Endothelial cell of umbilical vein (primary cell): ENCODE measurements around the gene MDH1. TPM values are rescaled to one million over a fixed set of nuclear protein-coding genes. Genes with fewer than 3 reads are reported as not detected.
A peak's percentile ranks its signal among the peaks of the same experiment; 100 is the strongest.

ENCODE experiments used
- BruUV-seq: library from RNA; stranded (reverse); fragments of 400-500 nt; replicated peaks from 2 replicates; lab custom pipeline; 2021; lab: Mats Ljungman, UMichigan
- CTCF ChIA-PET: fragments of 300-600, 350-600 bp; sonication (Branson Sonifier 250); formaldehyde crosslinking; loops from one replicate; lab custom pipeline; 2021; ENCODE audit warnings: antibody characterized with exemption, inconsistent platforms; lab: Charles Lee
- POLR2A ChIA-PET: fragments of 300-600, 350-600 bp; sonication (Branson Sonifier 250); formaldehyde crosslinking; loops from one replicate; lab custom pipeline; 2021; ENCODE audit warnings: antibody characterized with exemption, inconsistent platforms; lab: Charles Lee
- DNase-seq: peaks from one replicate; pipeline ENCODE4 v3.0.0-alpha.2; 2011; ENCODE audit warnings: low read depth, low spot score
- FAIRE-seq: peaks from 2 replicates; lab custom pipeline; 2011; peaks lifted over from hg19 to GRCh38; lab: Jason Lieb, UNC
- H2AFZ ChIP-seq: 2 replicates; pipeline ENCODE4 v1.6.0; 2012; ENCODE audit warnings: low read depth, low read length, control low read depth, inconsistent platforms
- H3K27ac ChIP-seq: 2 replicates; pipeline ENCODE4 v1.5.1; 2011; ENCODE audit warnings: low read depth, mild to moderate bottlenecking, control low read depth, low read length, moderate library complexity; ENCODE audit not compliant: insufficient read depth
- H3K27me3 ChIP-seq, 2 experiments: 2 replicates each; pipeline versions ENCODE4 v1.6.0 to v1.6.1; 2011; ENCODE audit warnings: low read length in 2 of 2, mixed read lengths in 1 of 2; ENCODE audit not compliant: control insufficient read depth in 2 of 2, insufficient read depth in 2 of 2
- H3K36me3 ChIP-seq, 2 experiments: 2 replicates in 1 of 2; 3 replicates in 1 of 2; pipeline ENCODE4 v1.5.1; 2011; ENCODE audit warnings: low read length in 2 of 2, mild to moderate bottlenecking in 1 of 2, moderate library complexity in 1 of 2; ENCODE audit not compliant: control insufficient read depth in 2 of 2, insufficient read depth in 2 of 2; ENCODE audit errors: extremely low read depth in 1 of 2
- H3K4me1 ChIP-seq: 3 replicates; pipeline ENCODE4 v1.5.1; 2011; ENCODE audit warnings: mild to moderate bottlenecking, low read length; ENCODE audit not compliant: control insufficient read depth, insufficient read depth; ENCODE audit errors: extremely low read depth
- H3K4me2 ChIP-seq: 2 replicates; pipeline ENCODE4 v1.6.1; 2011; ENCODE audit warnings: low read length, control low read depth, mixed read lengths; ENCODE audit not compliant: insufficient read depth
- H3K4me3 ChIP-seq, 3 experiments: fragments of 200-600 bp in 1 of 3; sonication (generic), shearing (Covaris generic) in 1 of 3; replicated peaks in 1 of 3; 2 replicates each; pipeline ENCODE4 v1.5.1; 2011 to 2016; ENCODE audit warnings: control low read depth in 3 of 3, low read length in 3 of 3, mild to moderate bottlenecking in 2 of 3, inconsistent platforms in 1 of 3, low read depth in 1 of 3, moderate library complexity in 1 of 3; ENCODE audit not compliant: insufficient read depth in 1 of 3
- H3K79me2 ChIP-seq: 2 replicates; pipeline ENCODE4 v1.6.0; 2012; ENCODE audit warnings: low read length, inconsistent platforms; ENCODE audit not compliant: control insufficient read depth, insufficient read depth
- H3K9ac ChIP-seq: replicated peaks from 2 replicates; pipeline ENCODE3; 2011; ENCODE audit warnings: low read length, control low read depth; ENCODE audit not compliant: insufficient read depth; ENCODE audit errors: extremely low read depth
- H3K9me1 ChIP-seq: replicated peaks from 3 replicates; pipeline ENCODE4 v1.6.0; 2011; ENCODE audit warnings: mild to moderate bottlenecking, low read length; ENCODE audit not compliant: control insufficient read depth, insufficient read depth; ENCODE audit errors: extremely low read depth
- H3K9me3 ChIP-seq: replicated peaks from 2 replicates; pipeline ENCODE4 v1.5.1; 2012; ENCODE audit warnings: low read length, inconsistent platforms; ENCODE audit not compliant: control insufficient read depth, insufficient read depth
- H4K20me1 ChIP-seq: replicated peaks from 2 replicates; pipeline ENCODE3; 2011; ENCODE audit warnings: mild to moderate bottlenecking, low read length; ENCODE audit not compliant: control insufficient read depth, insufficient read depth; ENCODE audit errors: extremely low read depth
- EZH2 ChIP-seq: IDR thresholded peaks from 2 replicates; pipeline ENCODE4 v1.6.1; 2012; ENCODE audit warnings: borderline replicate concordance, low read depth, mild to moderate bottlenecking, moderate library complexity, low read length, inconsistent platforms; ENCODE audit not compliant: severe bottlenecking
- FOS ChIP-seq: IDR thresholded peaks from 2 replicates; pipeline ENCODE4 v1.6.1; 2011; ENCODE audit warnings: mild to moderate bottlenecking, low read length, moderate library complexity, borderline replicate concordance; ENCODE audit not compliant: insufficient read depth
- GATA2 ChIP-seq: IDR thresholded peaks from 2 replicates; pipeline ENCODE4 v1.7.0; 2011; ENCODE audit warnings: low read depth, mild to moderate bottlenecking, moderate library complexity, mixed read lengths, low read length; ENCODE audit not compliant: insufficient read length, insufficient read depth
- JUN ChIP-seq: IDR thresholded peaks from 2 replicates; pipeline ENCODE4 v1.6.1; 2011; ENCODE audit warnings: borderline replicate concordance, low read depth; ENCODE audit not compliant: insufficient read length, insufficient read depth
- MYC ChIP-seq: IDR thresholded peaks from one replicate; pipeline ENCODE4 v1.6.1; 2011; ENCODE audit warnings: mild to moderate bottlenecking, low read depth, low read length
- POLR2A ChIP-seq: IDR thresholded peaks from 2 replicates; pipeline ENCODE4 v1.6.1; 2012; ENCODE audit warnings: low read depth, mild to moderate bottlenecking, control low read depth, low read length
- POLR2AphosphoS5 ChIP-seq: IDR thresholded peaks from 2 replicates; pipeline ENCODE4 v1.6.1; 2012; ENCODE audit warnings: low read depth, mild to moderate bottlenecking, control low read depth, low read length, moderate library complexity; ENCODE audit not compliant: insufficient read depth
- dilution Hi-C: fragments of 300-500 bp; cut with MboI; formaldehyde crosslinking; loops from one replicate; pipeline ENCODE4 v1.15.0; 2019; ENCODE audit warnings: low sequenced_read_pairs; ENCODE audit not compliant: extremely low pct_ligation_motif_present
- intact Hi-C: fragments of 100-400 bp; cut with micrococcal nuclease; formaldehyde crosslinking; loops from one replicate; pipeline ENCODE4 v1.10.0; 2022
- polyA plus RNA-seq, 4 experiments: library from polyadenylated mRNA; depleted of rRNA in 3 of 4; stranded (reverse) in 3 of 4; unstranded in 1 of 4; fragments of >200 nt; gene quantifications; 2 replicates each; pipeline versions ENCODE4 v1.2.1 to v1.2.3, GENCODE V29; 2011 to 2012; ENCODE audit warnings: missing spikeins in 1 of 4
- total RNA-seq: library from RNA; stranded (reverse); gene quantifications from 2 replicates; pipeline ENCODE4 v1.2.3, GENCODE V29; 2021
- TF ChIP-seq, protein P1 (sequence below), 2 donors: IDR thresholded peaks; 1 replicate in 1 of 2; 2 replicates in 1 of 2; pipeline ENCODE4 v1.5.1; 2011; ENCODE audit warnings: low read length in 2 of 2, mild to moderate bottlenecking in 2 of 2, moderate library complexity in 2 of 2, control low read depth in 1 of 2, inconsistent platforms in 1 of 2, low read depth in 1 of 2; ENCODE audit not compliant: insufficient read depth in 1 of 2; ENCODE audit errors: extremely low read depth in 1 of 2

Gene MDH1
- total and polyA plus RNA-seq, 2 donors (not counting 3 experiments of a cell fraction or from before 2014, with no cell fraction given), result 107 to 121 TPM

DNA sequence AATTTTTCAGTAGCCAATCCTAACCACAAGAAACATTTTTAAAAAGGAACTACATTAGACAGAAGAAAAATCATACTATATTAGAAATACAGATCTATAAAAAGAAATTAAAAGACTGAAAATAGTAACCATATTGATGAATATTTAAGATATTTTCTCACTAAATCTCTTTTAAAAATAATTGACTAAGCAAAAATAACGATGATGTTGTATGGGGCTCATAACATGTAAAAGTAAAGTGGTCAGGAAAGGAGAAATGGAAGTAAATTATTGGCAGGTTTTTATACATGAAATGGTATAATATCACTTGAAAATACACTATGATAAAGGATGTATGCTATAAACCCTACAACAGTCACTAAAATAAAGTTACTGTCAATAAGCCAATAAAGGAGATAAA lies 5.9 kb upstream of the MDH1 start:
- Histone ChIP-seq H3K4me3 (no peak overlapping the region), H3K9me1 (no peaks in the 10 kb centered on the region), H3K79me2 (no peaks in the 10 kb centered on the region), H3K4me2 (no peak overlapping the region), H3K27me3 (no peaks in the 10 kb centered on the region), H3K9me3 (no peaks in the 10 kb centered on the region), H3K27ac (no peak overlapping the region), H3K4me1 (peaks cover 8% of the 10 kb centered on the region), H3K9ac (no peak overlapping the region), H4K20me1 (no peaks in the 10 kb centered on the region), H2AFZ (no peak overlapping the region), H3K36me3 (no peaks in the 10 kb centered on the region)
- dilution Hi-C loops, result no loop called here
- FAIRE-seq, result no peak
- POLR2A ChIA-PET, result no interaction called here
- no peak for DNase-seq
- CTCF ChIA-PET, result no interaction called here
- BruUV-seq, result no TSS peak
- intact Hi-C loops, result no loop called here
- no peak for TF ChIP-seq POLR2AphosphoS5
- TF ChIP-seq GATA2, result no peak
- TF ChIP-seq POLR2A, result no peak

DNA sequence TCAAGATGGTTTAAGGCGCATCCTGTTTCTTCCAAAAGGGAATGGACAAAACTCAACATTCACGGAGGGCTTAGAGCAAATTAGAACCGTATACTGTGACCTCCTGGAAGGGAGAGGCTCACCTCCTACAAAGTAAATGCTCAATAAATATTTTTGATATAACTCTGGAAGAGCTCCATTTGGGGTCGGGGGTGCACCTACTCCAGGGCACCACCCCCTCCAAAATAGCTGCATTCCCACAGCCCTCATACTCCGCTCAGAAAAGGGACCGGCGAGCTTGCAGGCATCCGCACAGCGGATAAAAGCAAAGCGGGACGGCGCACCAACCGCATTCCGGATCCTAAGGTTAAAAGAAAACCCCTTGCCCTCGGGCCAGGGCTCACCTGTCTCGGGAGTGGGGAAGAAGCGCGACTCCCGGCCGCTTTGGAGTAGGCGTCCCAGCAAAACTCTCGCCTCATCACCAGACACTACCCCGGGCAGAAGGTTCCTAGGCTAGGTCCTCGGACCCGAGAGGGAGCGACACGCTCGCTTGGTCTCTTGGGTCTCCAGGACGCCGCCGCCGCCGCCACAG lies 864 bp upstream of the MDH1 start:
- H3K4me2 ChIP-seq, result peak overlapping the region; percentile 95
- no peaks in the 10 kb centered on the region for H3K27me3 ChIP-seq
- H3K36me3 ChIP-seq, result no peaks in the 10 kb centered on the region
- H3K9me3 ChIP-seq, result no peaks in the 10 kb centered on the region
- H3K9ac ChIP-seq, result peak overlapping the region; percentile 66
- H3K4me3 ChIP-seq, result peak overlapping the region; percentile 62 to 89 (median 85)
- peak overlapping the region; percentile 90 for H2AFZ ChIP-seq
- FAIRE-seq, result no peak
- H3K9me1 ChIP-seq, result no peaks in the 10 kb centered on the region
- no peak for TF ChIP-seq FOS
- peak; percentile 12 for TF ChIP-seq POLR2AphosphoS5
- no peak for TF ChIP-seq GATA2
- TF ChIP-seq EZH2, result no peak
- TF ChIP-seq MYC, result no peak
- TF ChIP-seq JUN, result no peak
- TF ChIP-seq, protein P1, sequence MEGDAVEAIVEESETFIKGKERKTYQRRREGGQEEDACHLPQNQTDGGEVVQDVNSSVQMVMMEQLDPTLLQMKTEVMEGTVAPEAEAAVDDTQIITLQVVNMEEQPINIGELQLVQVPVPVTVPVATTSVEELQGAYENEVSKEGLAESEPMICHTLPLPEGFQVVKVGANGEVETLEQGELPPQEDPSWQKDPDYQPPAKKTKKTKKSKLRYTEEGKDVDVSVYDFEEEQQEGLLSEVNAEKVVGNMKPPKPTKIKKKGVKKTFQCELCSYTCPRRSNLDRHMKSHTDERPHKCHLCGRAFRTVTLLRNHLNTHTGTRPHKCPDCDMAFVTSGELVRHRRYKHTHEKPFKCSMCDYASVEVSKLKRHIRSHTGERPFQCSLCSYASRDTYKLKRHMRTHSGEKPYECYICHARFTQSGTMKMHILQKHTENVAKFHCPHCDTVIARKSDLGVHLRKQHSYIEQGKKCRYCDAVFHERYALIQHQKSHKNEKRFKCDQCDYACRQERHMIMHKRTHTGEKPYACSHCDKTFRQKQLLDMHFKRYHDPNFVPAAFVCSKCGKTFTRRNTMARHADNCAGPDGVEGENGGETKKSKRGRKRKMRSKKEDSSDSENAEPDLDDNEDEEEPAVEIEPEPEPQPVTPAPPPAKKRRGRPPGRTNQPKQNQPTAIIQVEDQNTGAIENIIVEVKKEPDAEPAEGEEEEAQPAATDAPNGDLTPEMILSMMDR (IDR thresholded peaks at IDR 0.05; ENCODE audit: extremely low read depth in 1 of 2, insufficient read depth in 1 of 2, low read depth in 1 of 2, low read length in 2 of 2), result no peak
- CTCF ChIA-PET, result interaction anchor here (1.0 to 2.2 kb wide), 4 partner anchors 13 to 273 kb away, joined by 4 to 12 read pairs (median 5); no protein-coding TSS in a partner anchor
- H3K27ac ChIP-seq, result no peak overlapping the region
- no TSS peak for BruUV-seq
- POLR2A ChIA-PET, result interaction anchor here (0.6 to 1.2 kb wide), 3 partner anchors 12 to 254 kb away, joined by 3 to 6 read pairs (median 3); partner anchors contain the start of gene UGP2
- no peaks in the 10 kb centered on the region for H4K20me1 ChIP-seq
- dilution Hi-C loops (no loop called here), intact Hi-C loops (loop anchor here (2.0 to 5.0 kb wide), 3 partner anchors 253 to 801 kb away; partner anchors contain the start of gene UGP2)
- peaks cover 18% of the 10 kb centered on the region for H3K4me1 ChIP-seq
- H3K79me2 ChIP-seq, result peaks cover 34% of the 10 kb centered on the region
- DNase-seq, result peak; percentile 36
